Activated naive CD4-positive, alpha-beta T cell treated with anti-CD3 and anti-CD28 coated beads, Interleukin-2, amount 50 U/mL, for 16 hours (primary cell): ENCODE measurements around the gene NAV2.

Source experiments
- DNase-seq: peaks from one replicate; pipeline ENCODE4 v3.0.0-alpha.2; 2020

The NAV2 gene

DNA sequence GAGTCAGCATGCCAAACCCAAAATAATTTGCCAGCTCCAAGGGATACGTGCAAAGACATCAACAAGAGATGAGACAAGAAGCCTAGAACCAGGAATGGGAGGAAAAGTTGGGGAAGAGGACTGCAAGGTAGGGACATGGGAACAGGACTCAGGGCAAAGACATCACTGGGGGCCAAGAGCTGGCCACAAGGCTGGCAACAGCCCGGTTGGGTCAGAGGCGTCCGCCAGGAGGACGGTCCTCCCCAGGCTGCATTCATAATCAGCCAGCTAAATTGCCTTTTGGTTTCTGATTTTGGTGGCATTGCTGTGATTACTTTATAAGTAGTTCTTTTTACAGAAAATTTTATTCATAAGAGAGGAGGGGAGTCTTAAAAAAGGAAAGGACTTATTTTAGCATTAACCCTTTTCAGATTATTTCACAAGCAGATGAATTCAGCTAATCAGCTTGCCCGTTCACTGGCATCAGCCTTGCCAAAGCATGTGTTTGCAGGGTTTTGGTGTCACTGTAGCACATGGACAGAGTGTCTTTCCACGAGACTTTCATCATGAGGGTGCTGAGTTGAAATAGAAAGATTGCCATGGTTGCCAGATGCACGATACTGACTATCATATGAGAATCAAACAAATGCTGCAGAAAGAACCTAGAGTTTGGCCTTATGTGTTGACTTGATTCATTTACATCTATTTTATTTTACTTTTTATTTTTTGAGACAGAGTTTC lies 23.2 kb upstream of the NAV2 start:
- DNase-seq, result no peak

DNA sequence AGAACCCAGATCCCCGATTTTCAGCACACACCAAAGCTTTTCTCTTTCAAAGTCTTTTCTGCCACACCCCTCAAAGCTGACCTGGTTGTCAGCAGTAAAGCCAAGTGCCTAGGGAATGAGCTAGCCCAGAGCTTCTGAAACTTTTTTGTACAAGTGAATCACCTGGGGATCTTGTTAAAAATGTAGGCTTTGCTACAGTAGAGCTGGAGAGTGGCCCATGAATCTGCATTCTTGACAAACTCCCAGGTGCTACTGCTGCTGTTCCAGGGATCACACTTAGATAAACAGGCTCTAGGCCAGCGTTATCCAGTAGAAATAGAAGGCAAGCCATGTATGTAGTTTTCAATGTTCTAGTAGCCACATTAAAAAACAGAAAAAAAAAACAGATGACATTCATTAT lies 21.8 kb upstream of the NAV2 start:
- DNase-seq, result no peak

DNA sequence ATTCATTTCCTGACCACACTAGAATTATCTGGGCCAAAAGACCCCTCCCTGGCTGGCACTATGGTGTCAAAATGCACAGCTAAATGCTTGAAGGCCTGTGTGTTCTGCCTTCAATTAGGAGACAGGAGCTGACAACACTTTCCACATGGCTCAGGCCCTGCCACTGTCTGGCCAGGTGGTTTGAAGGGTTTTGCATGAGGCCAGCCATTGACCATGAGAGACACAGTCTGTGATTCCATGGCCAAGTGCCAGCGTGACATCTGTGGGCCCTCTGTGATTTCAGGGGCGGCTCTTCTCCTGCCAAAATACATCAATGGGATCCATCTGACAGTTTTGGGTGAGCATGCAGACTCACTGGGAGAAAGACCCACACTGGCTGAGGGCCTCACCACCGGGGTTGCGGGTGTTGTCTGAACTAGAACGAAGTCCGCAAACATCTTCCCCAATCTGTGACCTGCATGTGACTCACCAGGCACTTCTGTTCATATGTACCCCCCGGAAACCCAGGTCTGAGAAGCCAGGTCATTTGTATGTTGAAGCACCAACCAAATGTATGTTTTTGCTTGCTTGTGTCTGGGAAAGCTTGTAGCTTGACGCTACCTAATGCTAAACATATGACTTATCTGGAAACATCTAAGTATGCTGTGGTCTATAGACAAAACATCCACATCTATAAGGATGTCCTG lies 20.7 kb upstream of the NAV2 start:
- no peak for DNase-seq

DNA sequence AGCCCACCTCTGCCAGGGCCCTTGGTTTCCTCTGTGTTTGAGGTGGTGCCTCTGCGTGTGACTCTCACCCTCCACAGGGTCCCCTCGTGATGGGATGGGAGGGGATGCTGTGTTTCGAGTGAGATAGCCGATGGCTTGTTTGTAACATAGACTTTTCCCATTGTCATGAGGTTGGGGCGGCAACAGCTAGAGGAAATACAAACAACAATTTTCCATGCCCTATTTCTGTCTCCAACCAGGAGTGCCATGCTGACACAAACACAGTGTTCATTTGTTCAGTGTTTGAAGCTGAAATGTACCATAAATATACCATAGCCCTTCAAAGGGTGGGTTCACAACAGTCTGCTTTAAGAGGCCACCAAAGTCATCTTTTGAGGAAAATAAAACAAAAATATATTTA lies 19.5 kb upstream of the NAV2 start:
- no peak for DNase-seq

DNA sequence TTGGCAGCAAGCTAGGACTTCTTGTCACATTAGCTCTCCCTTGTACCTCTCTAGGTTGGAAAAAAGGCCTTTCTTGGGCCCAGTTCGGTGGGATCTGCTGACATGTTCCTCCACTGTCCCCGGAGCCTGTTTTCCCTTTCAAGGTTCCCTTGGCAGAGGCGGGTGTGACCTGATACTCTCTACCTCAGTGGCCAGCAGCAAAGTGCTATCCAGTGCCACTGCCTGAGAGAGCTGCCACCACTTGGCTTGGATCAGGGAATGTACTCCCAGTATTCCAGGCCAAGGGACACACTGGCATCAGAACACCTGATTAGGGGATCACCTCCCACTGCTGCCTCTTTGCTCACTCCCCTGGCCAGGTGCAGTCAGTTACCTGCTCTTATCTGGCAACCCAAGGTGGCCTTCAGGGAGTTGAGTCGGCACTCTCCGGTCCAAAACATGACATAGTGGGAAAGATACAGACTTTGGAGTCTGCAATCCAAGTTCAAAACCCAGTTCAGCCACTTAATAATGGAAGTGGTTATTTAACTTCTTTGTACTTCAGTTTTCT lies 17.8 kb upstream of the NAV2 start:
- DNase-seq, result no peak

DNA sequence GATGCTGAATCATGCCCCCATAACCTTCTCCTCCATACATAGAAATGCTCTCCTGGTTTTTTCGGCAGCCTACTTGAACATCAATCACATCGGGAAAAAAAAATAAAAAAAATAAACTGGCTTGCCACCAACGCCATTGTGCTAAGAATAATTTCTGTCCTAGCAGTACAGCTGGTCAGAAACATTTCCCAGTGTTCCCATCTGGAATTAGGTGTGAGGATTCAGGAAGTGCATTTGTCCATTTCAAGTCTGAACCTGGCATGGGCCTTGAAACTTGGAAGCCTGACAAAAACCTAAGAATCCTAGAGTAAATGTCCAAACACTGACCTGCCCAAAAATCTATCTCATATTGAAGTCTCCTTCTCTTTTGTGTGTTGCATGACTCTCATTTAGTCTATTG lies 16.6 kb upstream of the NAV2 start:
- no peak for DNase-seq

DNA sequence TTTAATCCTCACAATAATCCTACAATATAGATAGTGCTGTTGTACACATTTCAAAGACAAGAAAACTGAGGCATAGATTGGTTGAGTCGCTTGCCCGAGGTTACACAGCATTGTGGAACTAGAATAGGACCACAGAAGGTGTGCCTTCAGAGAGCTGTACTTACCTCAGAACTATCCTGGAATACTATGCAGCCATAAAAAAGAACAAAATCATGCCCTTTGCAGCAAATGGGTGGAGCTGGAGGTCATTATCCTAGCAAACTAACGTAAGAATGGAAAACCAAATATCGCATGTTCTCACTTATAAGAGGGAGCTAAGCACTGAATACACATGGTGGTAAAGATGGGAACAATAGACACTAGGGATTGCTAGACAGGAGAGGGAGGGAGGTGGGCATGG lies 15.7 kb upstream of the NAV2 start:
- no peak for DNase-seq

DNA sequence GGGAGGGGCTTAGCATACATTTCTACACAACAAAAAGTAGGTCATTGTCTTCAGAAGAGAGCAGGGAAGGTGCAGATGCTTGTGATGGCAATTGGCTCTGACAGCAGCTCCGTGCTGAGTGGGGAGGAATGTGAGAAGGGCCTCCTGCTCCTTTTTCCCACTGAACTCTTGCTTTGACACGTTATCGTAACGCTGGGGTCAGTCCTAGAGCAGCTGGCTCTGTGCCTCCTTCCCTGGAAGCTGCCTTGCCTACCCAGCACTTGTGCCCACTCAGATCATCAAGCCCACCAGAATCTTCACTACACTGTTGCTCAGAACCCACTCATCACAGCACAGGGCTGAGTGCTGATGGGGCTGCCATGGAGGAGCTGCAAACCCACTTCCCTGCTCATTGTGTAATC lies 14.9 kb upstream of the NAV2 start:
- no peak for DNase-seq

DNA sequence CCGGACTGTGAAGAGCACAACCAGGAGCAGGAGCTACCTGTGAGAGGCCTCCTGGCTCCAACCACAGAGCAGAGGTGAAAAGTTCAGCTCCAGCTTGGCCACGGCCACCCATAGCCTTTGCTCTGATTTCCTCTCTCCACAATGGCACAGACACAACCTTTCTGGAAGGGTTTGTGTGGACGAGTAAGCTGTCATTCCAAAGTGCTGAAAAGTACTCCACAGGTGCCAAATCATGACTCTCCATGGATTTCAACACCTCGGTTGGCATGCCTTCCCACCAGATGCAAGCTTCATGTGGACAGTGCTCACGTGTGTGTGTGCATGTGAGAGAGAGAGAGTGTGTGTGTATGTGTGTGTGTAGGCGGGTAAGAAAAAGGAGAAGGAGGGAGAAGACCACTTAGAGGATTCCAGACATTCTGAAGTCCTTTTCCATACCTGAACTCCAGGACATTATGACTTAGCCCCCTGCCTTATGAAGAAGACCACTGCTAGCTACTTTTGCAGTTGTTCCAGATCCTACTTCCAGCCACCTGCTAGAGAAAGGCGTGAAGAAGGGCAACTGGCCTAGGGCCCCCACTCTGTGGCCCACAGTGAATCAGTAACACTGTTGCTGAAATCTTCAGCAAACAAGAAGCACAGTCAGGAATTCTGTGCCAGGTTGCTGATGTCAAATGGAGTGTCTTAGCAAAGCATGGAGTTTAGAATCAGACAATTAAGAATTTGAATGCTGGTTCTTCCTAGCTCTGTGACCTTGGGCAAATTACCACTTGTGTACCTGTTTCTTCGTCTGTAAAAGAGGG lies 13.9 kb upstream of the NAV2 start:
- no peak for DNase-seq

DNA sequence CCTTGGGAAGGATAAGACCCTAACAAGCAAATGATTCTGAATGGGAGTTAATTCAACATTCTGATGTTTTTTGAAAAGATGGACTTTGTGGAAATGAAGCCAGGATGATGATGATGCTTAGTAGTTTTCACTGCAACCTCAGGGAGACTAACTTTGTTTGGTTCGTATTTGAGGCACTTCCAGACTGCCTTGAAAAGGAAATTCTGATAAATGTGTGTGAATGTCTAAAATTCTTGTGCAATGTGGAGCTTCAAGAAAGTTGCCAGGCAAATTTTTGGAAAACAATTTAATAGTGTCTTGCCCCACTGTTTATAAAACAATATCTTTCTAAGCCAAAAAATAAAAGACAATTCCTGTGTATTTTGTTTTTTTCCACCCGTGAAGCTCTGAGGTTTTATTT lies 11.2 kb upstream of the NAV2 start:
- DNase-seq, result no peak

DNA sequence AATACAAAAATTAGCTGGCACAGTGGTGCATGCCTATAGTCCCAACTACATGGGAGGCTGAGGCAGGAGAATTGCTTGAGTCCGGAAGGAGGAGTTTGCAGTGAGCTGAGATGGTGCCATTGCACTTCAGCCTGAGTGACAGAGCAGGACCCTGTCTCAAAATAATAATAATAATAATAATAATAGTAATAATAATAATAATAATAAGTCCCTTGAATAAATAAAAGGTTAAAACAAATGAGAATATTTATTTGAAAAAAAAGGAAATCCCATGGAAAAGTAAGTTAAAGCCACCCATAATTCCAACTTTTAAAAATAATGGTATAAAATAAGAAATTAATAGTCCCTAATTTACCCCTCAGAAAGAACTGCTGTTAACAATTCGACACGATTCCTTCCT lies 10.0 kb upstream of the NAV2 start:
- DNase-seq, result no peak

DNA sequence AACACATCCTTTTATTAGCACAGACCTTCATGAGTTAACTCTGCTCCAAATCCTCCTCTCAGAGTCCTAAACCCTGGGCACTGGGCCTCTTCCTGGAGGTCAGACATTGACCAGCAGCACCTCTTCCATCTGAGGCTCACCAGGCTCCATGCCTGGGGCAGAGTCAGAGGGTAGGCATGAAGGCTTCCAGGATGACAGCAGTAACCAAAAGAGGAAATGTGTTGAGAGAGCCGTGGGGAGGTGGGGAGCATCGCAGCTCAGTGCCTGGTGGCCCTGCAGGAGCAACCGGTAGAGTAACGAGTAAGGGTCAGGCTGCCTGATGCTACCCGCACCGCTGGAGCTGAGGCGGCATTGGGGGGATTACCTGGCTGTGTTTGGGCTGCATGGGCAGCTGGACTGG lies 9.4 kb upstream of the NAV2 start:
- no peak for DNase-seq

DNA sequence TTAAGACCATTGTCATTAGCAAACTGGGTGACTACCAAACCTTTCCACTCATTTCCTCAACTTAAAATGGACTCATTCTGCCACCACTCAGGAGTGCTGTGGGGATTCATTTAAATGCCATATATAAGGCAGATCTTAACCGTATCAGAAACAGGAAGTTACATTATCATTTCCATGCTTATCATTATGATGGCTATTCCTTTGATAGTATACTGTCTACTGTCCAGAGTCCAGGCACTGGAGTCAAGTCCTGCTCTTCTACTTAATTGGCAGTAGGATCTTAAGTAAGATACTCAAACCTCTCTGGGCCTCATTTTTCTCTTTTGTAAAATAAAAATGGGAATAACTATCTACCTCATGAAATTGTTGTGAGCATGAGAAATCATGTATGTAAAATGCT lies 8.4 kb upstream of the NAV2 start:
- DNase-seq, result no peak

DNA sequence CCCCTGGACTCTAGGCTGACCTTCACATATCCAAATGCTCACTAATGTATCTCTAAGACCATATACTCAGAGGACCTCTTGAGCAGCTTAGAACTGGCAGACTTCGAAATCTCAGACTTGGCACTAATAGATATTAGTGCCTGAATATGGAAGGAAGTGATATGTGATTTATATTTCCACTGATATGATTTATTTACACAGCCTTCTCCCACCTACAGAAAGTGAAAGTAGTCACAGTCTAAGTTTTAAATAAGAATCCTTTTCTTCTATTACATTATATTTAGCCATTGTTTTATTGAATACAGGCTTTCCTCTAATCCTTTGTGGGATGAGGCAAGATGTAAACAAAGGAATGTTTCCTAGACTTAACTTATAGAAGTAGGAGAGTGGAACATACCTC lies 6.7 kb upstream of the NAV2 start:
- DNase-seq, result no peak

DNA sequence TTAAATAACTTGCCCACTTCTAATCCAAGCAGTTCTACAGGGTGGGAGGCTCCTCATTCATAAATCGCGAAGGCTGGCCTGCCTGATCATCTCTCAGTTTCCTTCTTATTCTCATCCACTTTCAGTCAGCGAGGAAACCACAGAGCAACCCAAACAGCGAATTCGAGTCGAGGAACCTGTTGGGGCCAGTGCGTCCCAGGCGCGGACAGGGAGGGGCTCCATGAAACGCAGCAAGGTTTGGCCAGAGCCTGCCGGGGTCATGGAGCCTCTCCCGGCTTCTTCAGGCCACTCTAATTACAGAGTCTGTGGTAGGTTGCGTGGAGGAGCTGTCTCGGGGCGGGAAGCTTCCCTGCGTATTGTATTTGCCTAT lies 741 bp upstream of the NAV2 start:
- DNase-seq, result no peak

DNA sequence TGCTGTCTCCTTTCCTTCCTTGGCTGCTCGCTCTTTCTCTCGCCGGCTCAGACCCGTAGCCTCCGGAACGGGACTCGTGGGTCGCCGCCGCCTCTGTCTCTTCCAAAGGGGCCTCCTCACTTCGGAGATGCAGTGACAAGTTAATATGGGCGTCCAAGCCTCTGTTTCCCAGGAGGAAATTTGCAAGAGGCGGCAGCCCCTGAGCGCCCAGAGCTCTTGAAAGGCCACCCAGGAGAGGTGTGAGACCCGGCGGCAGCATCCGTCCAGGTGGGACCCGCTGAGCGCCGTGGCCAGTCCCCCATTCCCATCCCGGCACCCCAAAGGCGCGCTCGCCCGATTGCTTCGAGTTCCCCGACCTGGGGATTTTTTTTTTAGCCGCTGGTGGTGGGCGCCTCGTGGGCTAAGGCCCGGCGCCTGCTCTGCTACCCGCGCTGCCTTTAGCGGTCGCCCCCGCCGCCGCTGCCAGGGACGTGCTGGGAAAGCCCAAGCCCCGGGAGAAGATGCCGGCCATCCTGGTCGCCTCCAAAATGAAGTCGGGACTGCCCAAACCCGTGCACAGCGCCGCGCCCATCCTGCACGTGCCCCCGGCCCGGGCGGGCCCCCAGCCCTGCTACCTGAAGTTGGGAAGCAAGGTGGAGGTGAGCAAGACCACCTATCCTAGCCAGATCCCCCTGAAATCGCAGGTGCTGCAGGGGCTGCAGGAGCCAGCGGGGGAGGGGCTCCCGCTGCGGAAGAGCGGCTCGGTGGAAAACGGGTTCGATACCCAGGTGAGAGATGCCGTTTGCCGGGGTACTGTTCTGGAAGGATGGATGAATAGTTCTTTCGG lies 772 bp downstream of the NAV2 start:
- no peak for DNase-seq

DNA sequence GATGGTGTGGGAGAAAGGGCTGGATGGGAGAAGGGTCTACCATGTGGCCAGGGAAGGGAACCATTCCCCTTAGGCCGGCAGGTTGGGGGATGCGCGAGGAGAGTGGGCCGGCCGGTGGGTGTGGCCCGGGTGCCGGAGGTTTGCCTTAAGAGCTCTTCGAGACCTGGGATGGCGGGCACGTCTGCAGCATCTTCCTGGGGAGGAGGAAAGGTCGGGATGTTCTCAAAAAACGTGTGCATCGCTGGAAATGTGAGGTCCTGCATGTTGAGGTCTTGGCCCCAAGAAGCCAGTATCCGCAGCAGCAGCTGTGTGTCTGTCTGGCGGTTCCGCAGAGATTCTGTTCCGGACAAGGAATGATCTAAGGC lies 1.4 kb downstream of the NAV2 start:
- no peak for DNase-seq

DNA sequence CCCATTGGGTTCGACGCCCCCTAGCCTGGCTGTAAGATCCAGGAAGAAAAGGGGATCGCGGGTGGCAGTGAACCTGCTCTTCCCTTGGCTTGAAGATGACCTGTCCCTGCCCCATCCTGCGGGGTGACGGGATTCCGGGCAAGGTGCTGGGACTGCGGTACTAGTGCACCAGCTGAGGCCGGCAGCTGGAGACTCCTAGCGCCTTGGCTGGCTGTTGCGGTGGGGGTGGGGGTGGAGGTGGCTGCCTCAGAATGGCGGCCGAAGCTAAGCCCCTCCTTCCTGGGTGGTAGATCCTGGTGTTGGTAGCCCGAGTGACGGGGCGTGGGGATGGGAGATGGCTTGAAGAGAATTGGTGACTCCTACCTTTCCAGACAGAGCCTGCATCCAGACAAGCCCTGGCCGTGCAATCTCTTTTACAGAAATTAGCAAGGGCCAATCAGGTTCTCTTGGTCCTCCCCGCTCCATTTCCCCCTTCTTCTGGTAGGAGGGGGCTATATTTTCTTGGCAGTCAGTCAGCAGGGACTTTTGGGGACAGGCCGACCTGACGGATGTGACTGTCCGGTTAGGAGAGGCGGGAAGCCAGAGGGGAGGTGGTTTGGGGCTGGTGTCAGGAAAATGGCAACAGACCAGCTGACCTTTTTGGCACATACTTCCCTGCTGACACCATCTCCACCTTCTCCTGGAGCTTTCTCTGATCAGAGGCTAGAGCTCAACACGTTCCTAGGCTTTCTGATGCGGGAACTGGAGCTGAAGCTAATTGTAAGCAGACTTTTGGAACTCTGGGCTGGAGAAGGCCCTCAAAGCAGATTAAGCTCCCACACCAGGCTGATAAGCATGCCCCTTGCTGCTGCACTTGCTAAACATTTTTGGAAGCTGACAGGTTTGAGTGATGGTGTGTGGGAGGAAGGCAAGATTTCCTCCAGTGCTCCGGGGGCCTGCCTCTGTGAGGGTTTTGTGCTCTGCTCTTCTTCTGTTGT lies 2.0 kb downstream of the NAV2 start:
- DNase-seq, result no peak

DNA sequence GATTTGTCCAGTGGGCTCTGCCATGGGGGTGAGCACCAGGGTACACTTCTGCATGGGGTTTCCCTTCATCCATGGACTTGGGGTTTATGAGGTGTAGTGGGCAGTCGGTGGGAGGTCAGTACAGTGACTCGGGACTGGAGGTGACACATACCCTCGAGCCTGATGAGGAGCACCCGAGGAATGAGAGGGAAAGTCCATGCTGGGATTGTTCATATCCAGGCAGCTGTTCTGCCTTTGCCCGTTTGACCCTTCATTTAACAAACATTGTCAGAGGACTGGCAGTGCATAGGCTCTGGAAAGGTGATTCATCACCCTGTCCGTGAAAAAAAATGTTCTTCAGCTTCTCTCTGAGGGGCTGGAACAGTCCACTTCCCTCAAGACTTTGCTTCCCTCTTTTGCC lies 2.7 kb downstream of the NAV2 start:
- DNase-seq, result no peak

DNA sequence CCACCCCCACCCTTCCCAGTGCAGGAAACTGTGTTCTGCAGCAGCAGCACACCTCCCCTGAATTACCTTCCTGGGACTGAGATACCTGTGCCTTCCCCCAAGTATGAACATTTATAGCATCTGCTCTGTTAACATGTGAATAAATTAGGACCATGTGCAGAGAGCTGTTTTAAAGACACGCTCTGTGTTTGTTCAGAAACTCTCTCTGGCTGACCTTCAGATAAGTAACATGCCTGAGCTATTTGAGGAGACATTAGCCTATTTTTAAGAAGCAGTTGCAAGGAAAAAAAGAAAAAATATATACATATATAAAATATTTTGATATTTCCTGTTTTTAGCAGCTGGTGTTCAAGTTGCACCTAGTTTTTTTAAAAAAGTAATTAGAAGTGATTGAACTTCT lies 5.4 kb downstream of the NAV2 start:
- no peak for DNase-seq

DNA sequence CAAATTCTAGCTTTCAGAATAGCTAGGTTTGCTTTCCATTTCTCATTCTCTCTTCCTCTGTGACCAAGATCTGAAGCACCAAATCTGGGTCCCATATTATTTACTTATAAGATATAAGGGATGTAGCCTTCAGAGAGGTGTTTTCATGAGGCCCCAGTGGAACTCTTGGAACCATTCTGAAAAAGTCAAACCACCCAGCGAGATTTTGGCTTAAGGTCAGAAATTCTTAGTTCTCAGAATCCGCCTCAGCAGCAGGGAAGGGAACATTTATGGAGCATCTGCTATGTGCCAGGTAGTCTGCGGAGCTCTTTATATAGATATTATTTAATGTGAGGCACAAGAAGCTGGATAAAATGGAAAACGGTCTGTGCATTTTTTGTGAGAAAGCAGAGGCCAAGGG lies 6.3 kb downstream of the NAV2 start:
- DNase-seq, result no peak

DNA sequence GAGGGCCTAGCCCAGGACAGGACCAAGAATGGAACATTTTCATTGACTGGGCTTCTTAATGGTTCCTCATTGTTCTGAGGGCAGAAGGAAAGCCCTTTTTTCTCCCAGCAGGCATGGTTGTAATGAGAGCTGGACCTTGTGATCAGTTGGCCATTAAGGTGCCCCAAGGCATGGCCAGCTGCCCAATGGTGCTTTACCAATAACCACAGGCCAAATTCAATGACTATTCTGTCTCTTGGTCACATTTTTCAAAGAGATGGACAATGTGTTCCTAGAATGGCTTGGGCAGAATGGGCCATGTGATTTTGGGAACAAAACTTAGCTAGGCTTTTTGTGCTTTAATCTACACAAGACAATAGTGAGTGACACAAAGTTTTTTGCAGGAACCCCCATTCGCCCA lies 7.3 kb downstream of the NAV2 start:
- no peak for DNase-seq
